ENCODE results near the gene AAMP.

AAMP gene

GRCh38 chr2:218293715-218294429 is 23.9 kb upstream of the AAMP start:
- no peak overlapping the region for H2AFZ ChIP-seq (ENCODE audit: insufficient read depth, low read length, poor library complexity)
- H3K36me3 ChIP-seq (ENCODE audit: control insufficient read depth in 1 of 2, insufficient read depth in 2 of 2, low read length in 2 of 2) = no peaks in the 10 kb centered on the region
- H3K27ac ChIP-seq (ENCODE audit: low read depth, low read length) = peak overlapping the region; percentile 31
- H2BK5ac ChIP-seq (ENCODE audit: low read depth, low read length, poor library complexity) = peak overlapping the region; percentile 61
- H3K4ac ChIP-seq (ENCODE audit: low read depth, low read length) = no peak overlapping the region
- H3K27me3 ChIP-seq (ENCODE audit: insufficient read depth, low read length) = no peaks in the 10 kb centered on the region
- no peak overlapping the region for H3K4me3 ChIP-seq (ENCODE audit: low read depth, low read length)
- peak overlapping the region; percentile 82 for H2BK12ac ChIP-seq (ENCODE audit: low read length)
- H4K91ac ChIP-seq (ENCODE audit: low read depth, low read length) = peak overlapping the region; percentile 45
- H2BK120ac ChIP-seq (ENCODE audit: insufficient read depth, low read length, poor library complexity) = peak overlapping the region; percentile 67
- H3K79me2 ChIP-seq (ENCODE audit: control insufficient read depth, insufficient read depth, low read length, poor library complexity) = peaks cover 20% of the 10 kb centered on the region
- H2AK5ac ChIP-seq (ENCODE audit: low read length) = peak overlapping the region; percentile 92
- H3K14ac ChIP-seq (ENCODE audit: low read length) = peak overlapping the region; percentile 30
- no peak overlapping the region for H4K12ac ChIP-seq (ENCODE audit: low read depth, low read length)
- peak overlapping the region; percentile 38 for H3K18ac ChIP-seq (ENCODE audit: low read length)
- H3K9ac ChIP-seq (ENCODE audit: low read length) = no peak overlapping the region
- H3K79me1 ChIP-seq (ENCODE audit: low read length) = peaks cover 29% of the 10 kb centered on the region
- H3K4me1 ChIP-seq (ENCODE audit: control insufficient read depth in 1 of 2, insufficient read depth in 2 of 2, low read length in 2 of 2) = peaks cover 40 to 49% of the 10 kb centered on the region in 2 experiments
- no peaks in the 10 kb centered on the region for H3K9me3 ChIP-seq (ENCODE audit: insufficient read depth, low read depth, low read length)
- peak; percentile 74 to 86 for DNase-seq
- H3K4me2 ChIP-seq (ENCODE audit: low read length) = no peak overlapping the region
- H3K23ac ChIP-seq (ENCODE audit: low read length) = no peak overlapping the region
- no CpG with 5 or more reads among the region's 5 CpGs for WGBS (ENCODE audit: extremely low coverage, insufficient coverage, insufficient read length)
- H4K8ac ChIP-seq (ENCODE audit: low read depth, low read length) = peak overlapping the region; percentile 49

GRCh38 chr2:218292048-218293014 is 22.4 kb upstream of the AAMP start, which contains the start of gene TMBIM1:
Gene TMBIM1, minus strand, starts transcription at chr2:218292503. Its CDS starts 10,362 bp downstream, at chr2:218282141.
- peak; percentile 73 to 91 for DNase-seq
- Histone ChIP-seq H3K4me2 (ENCODE audit: low read length) (peak within 1 kb of the TSS; percentile 71), H3K14ac (ENCODE audit: low read length) (peak within 1 kb of the TSS; percentile 82), H3K9me3 (ENCODE audit: insufficient read depth, low read depth, low read length) (no peaks in the 10 kb centered on the region), H3K9ac (ENCODE audit: low read length) (peak within 1 kb of the TSS; percentile 86), H3K4me3 (ENCODE audit: low read depth, low read length) (peak within 1 kb of the TSS; percentile 77), H2BK5ac (ENCODE audit: low read depth, low read length, poor library complexity) (peak within 1 kb of the TSS; percentile 51), H3K23ac (ENCODE audit: low read length) (no peak within 1 kb of the TSS), H3K4me1 (ENCODE audit: control insufficient read depth in 1 of 2, insufficient read depth in 2 of 2, low read length in 2 of 2) (peaks cover 41 to 50% of the 10 kb centered on the region in 2 experiments), H3K27ac (ENCODE audit: low read depth, low read length) (peak within 1 kb of the TSS; percentile 54), H2AK5ac (ENCODE audit: low read length) (peak within 1 kb of the TSS; percentile 25), H3K79me1 (ENCODE audit: low read length) (peaks cover 33% of the 10 kb centered on the region), H3K36me3 (ENCODE audit: control insufficient read depth in 1 of 2, insufficient read depth in 2 of 2, low read length in 2 of 2) (no peaks in the 10 kb centered on the region), H2BK12ac (ENCODE audit: low read length) (peak within 1 kb of the TSS; percentile 25), H4K8ac (ENCODE audit: low read depth, low read length) (peak within 1 kb of the TSS; percentile 47), H2BK120ac (ENCODE audit: insufficient read depth, low read length, poor library complexity) (peak within 1 kb of the TSS; percentile 39), H3K18ac (ENCODE audit: low read length) (peak within 1 kb of the TSS; percentile 88), H2AFZ (ENCODE audit: insufficient read depth, low read length, poor library complexity) (peak within 1 kb of the TSS; percentile 5), H3K4ac (ENCODE audit: low read depth, low read length) (peak within 1 kb of the TSS; percentile 51), H3K27me3 (ENCODE audit: insufficient read depth, low read length) (no peaks in the 10 kb centered on the region), H3K79me2 (ENCODE audit: control insufficient read depth, insufficient read depth, low read length, poor library complexity) (peaks cover 20% of the 10 kb centered on the region), H4K12ac (ENCODE audit: low read depth, low read length) (peak within 1 kb of the TSS; percentile 55), H4K91ac (ENCODE audit: low read depth, low read length) (peak within 1 kb of the TSS; percentile 83)
- WGBS (ENCODE audit: extremely low coverage, insufficient coverage, insufficient read length) = no CpG with 5 or more reads among the region's 63 CpGs

- WGBS (ENCODE audit: extremely low coverage, insufficient coverage, insufficient read length) = no CpG with 5 or more reads among the region's 12 CpGs
Observed at GRCh38 chr2:218291318-218292047, 21.5 kb upstream of the AAMP start.

More at GRCh38 chr2:218291318-218292047, 21.5 kb upstream of the AAMP start:
- H2AFZ ChIP-seq (ENCODE audit: insufficient read depth, low read length, poor library complexity) = peak overlapping the region; percentile 5
- peaks cover 22% of the 10 kb centered on the region for H3K79me2 ChIP-seq (ENCODE audit: control insufficient read depth, insufficient read depth, low read length, poor library complexity)
- H3K23ac ChIP-seq (ENCODE audit: low read length) = no peak overlapping the region
- no peak for DNase-seq
- H2BK12ac ChIP-seq (ENCODE audit: low read length) = peak overlapping the region; percentile 46
- H3K14ac ChIP-seq (ENCODE audit: low read length) = peak overlapping the region; percentile 82
- peak overlapping the region; percentile 83 for H4K91ac ChIP-seq (ENCODE audit: low read depth, low read length)
- H3K4ac ChIP-seq (ENCODE audit: low read depth, low read length) = peak overlapping the region; percentile 51
- H3K27me3 ChIP-seq (ENCODE audit: insufficient read depth, low read length) = no peaks in the 10 kb centered on the region
- H4K8ac ChIP-seq (ENCODE audit: low read depth, low read length) = peak overlapping the region; percentile 47
- no peaks in the 10 kb centered on the region for H3K9me3 ChIP-seq (ENCODE audit: insufficient read depth, low read depth, low read length)
- H4K12ac ChIP-seq (ENCODE audit: low read depth, low read length) = peak overlapping the region; percentile 55
- H2AK5ac ChIP-seq (ENCODE audit: low read length) = peak overlapping the region; percentile 86
- H3K36me3 ChIP-seq (ENCODE audit: control insufficient read depth in 1 of 2, insufficient read depth in 2 of 2, low read length in 2 of 2) = no peaks in the 10 kb centered on the region
- peak overlapping the region; percentile 81 for H2BK5ac ChIP-seq (ENCODE audit: low read depth, low read length, poor library complexity)
- peak overlapping the region; percentile 71 for H3K4me2 ChIP-seq (ENCODE audit: low read length)
- H3K4me1 ChIP-seq (ENCODE audit: control insufficient read depth in 1 of 2, insufficient read depth in 2 of 2, low read length in 2 of 2) = peaks cover 46 to 57% of the 10 kb centered on the region in 2 experiments
- H3K4me3 ChIP-seq (ENCODE audit: low read depth, low read length) = peak overlapping the region; percentile 77
- H3K79me1 ChIP-seq (ENCODE audit: low read length) = peaks cover 38% of the 10 kb centered on the region
- peak overlapping the region; percentile 88 for H3K18ac ChIP-seq (ENCODE audit: low read length)
- peak overlapping the region; percentile 86 for H3K9ac ChIP-seq (ENCODE audit: low read length)
- peak overlapping the region; percentile 39 for H2BK120ac ChIP-seq (ENCODE audit: insufficient read depth, low read length, poor library complexity)
- H3K27ac ChIP-seq (ENCODE audit: low read depth, low read length) = peak overlapping the region; percentile 54

Data from trophoblast cell (in vitro differentiated cells and primary cell).